Calu3 (cell line): Measurements from ENCODE around the gene CISTR. TPM values are rescaled to one million over a fixed set of nuclear protein-coding genes. Genes with fewer than 3 reads are reported as not detected.

Experiments
- BruUV-seq: library from RNA; stranded (reverse); fragments of 400-500 nt; replicated peaks from 2 replicates; lab custom pipeline; 2021; lab: Mats Ljungman, UMichigan
- CTCF ChIA-PET: fragments of 300-600 bp; sonication (Branson Sonifier 250); formaldehyde crosslinking; loops from one replicate; lab custom pipeline; 2022; ENCODE audit warnings: antibody characterized with exemption; lab: Charles Lee
- DNase-seq: peaks from one replicate; pipeline ENCODE4 v3.0.0; 2022
- H3K27ac Mint-ChIP-seq: one replicate; pipeline ENCODE4 v1.8.0; 2022; ENCODE audit warnings: mixed read lengths; ENCODE audit not compliant: unreplicated experiment
- H3K27me3 Mint-ChIP-seq: one replicate; pipeline ENCODE4 v1.8.0; 2022; ENCODE audit warnings: mixed read lengths; ENCODE audit not compliant: unreplicated experiment
- H3K36me3 Mint-ChIP-seq: one replicate; pipeline ENCODE4 v1.8.0; 2022; ENCODE audit warnings: mild to moderate bottlenecking, moderate library complexity, mixed read lengths; ENCODE audit not compliant: insufficient read depth, unreplicated experiment
- H3K4me1 Mint-ChIP-seq: one replicate; pipeline ENCODE4 v1.8.0; 2022; ENCODE audit warnings: mild to moderate bottlenecking, low read depth, mixed read lengths; ENCODE audit not compliant: unreplicated experiment
- H3K4me3 Mint-ChIP-seq: one replicate; pipeline ENCODE4 v1.8.0; 2022; ENCODE audit warnings: mild to moderate bottlenecking, low read depth, moderate library complexity, mixed read lengths; ENCODE audit not compliant: unreplicated experiment
- H3K9me3 Mint-ChIP-seq: one replicate; pipeline ENCODE4 v1.8.0; 2022; ENCODE audit warnings: low read depth, mixed read lengths; ENCODE audit not compliant: unreplicated experiment
- intact Hi-C: fragments of 100-400 bp; cut with micrococcal nuclease; formaldehyde crosslinking; loops from one replicate; pipeline ENCODE4 v1.10.0; 2022; ENCODE audit not compliant: unreplicated experiment
- total RNA-seq: library from RNA; stranded (reverse); gene quantifications from 2 replicates; pipeline ENCODE4 v1.2.3, GENCODE V29; 2022
- TF ChIP-seq, protein P1 (sequence below): fragments of 200-600 bp; IDR thresholded peaks from one replicate; pipeline ENCODE4 v1.8.0; 2022; ENCODE audit warnings: antibody characterized with exemption; ENCODE audit not compliant: unreplicated experiment

Gene CISTR
- total RNA-seq, 1 experiment from 2014 or later, result not detected

DNA sequence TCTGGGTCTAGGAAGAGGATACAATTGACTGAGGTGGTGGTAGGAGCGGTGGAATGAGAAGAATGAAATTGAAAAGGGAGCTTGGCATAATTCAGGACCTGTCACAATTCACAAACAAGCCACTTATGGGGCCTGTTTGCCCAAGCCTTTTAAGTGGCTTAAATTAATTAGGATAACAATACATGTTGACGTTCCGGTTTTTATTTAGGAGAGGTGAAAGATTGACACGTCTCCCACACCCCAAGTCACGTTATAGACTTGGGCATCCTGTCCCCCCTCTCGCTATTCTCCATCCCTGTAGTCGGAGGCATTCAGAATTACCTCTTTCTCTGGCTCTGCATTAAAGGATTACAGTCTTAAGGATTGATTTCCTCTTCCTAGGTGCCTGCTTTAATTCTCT is 23.6 kb downstream of the CISTR start:
- Mint-ChIP-seq H3K9me3 (no peaks in the 10 kb centered on the region), H3K27ac (no peak overlapping the region), H3K4me1 (peaks cover 10% of the 10 kb centered on the region), H3K4me3 (peak overlapping the region; percentile 92), H3K36me3 (peaks cover 16% of the 10 kb centered on the region), H3K27me3 (no peaks in the 10 kb centered on the region)
- TF ChIP-seq, protein P1, sequence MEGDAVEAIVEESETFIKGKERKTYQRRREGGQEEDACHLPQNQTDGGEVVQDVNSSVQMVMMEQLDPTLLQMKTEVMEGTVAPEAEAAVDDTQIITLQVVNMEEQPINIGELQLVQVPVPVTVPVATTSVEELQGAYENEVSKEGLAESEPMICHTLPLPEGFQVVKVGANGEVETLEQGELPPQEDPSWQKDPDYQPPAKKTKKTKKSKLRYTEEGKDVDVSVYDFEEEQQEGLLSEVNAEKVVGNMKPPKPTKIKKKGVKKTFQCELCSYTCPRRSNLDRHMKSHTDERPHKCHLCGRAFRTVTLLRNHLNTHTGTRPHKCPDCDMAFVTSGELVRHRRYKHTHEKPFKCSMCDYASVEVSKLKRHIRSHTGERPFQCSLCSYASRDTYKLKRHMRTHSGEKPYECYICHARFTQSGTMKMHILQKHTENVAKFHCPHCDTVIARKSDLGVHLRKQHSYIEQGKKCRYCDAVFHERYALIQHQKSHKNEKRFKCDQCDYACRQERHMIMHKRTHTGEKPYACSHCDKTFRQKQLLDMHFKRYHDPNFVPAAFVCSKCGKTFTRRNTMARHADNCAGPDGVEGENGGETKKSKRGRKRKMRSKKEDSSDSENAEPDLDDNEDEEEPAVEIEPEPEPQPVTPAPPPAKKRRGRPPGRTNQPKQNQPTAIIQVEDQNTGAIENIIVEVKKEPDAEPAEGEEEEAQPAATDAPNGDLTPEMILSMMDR, result no peak
- CTCF ChIA-PET, result interaction anchor here (0.6 to 1.6 kb wide), 4 partner anchors 15 to 283 kb away, joined by 3 to 4 read pairs (median 3); no protein-coding TSS in a partner anchor
- intact Hi-C loops, result no loop called here
- DNase-seq, result no peak
- BruUV-seq, result no TSS peak

DNA sequence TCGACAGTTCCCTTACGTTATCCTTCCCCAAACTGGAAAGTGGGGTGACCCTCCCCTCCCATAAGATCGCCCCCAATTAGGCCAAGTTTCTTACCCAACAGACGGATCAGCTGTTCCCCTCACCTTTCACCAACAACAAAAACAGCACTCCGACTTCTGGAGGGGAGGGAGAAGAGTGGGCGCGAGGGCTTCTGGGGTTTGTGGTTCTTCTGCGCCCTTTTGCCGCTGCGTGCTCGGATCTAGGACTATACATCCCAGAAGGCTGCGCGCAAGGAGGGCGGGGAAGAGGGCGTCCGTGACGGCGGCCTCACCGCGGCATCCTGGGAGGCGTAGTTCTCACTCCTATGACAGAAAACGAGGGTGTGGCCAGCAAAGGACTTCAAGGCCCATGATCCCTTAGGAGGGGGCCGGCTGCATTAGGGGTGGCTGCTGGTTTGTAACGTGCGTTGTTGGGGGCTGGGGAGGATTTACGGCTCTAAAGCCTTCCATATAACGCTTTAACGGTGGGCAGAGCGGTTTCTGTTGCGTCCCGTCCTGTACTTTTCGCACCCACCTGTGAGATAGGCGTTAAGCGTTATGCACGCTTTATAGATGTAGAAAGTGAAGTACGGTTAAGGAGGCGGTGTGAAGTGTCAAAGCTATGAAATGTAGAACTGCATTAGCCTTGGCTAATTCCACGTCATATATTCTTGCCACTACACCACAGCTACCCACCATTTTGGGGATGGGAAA is 24.3 kb downstream of the CISTR start, which contains the start of gene CALCOCO1:
TSS of gene CALCOCO1 (minus strand) at position 143 of the 732 bp plus-strand sequence. CDS start 2,210 bp downstream, outside the sequence.
- CTCF ChIA-PET, result interaction anchor here (0.6 to 1.6 kb wide), 4 partner anchors 16 to 998 kb away, joined by 3 to 4 read pairs (median 3); no protein-coding TSS in a partner anchor
- no TSS peak for BruUV-seq
- DNase-seq, result peak; percentile 97
- no peaks in the 10 kb centered on the region for H3K27me3 Mint-ChIP-seq
- H3K4me3 Mint-ChIP-seq, result peak within 1 kb of the TSS; percentile 92
- intact Hi-C loops, result no loop called here
- H3K4me1 Mint-ChIP-seq, result peaks cover 10% of the 10 kb centered on the region
- peak within 1 kb of the TSS; percentile 57 for H3K27ac Mint-ChIP-seq
- TF ChIP-seq, protein P1, result no peak
- H3K36me3 Mint-ChIP-seq, result peaks cover 16% of the 10 kb centered on the region
- H3K9me3 Mint-ChIP-seq, result no peaks in the 10 kb centered on the region

- BruUV-seq, result TSS peak; percentile 55
- intact Hi-C loops, result no loop called here
- H3K27me3 Mint-ChIP-seq, result no peaks in the 10 kb centered on the region
- H3K9me3 Mint-ChIP-seq, result no peaks in the 10 kb centered on the region
- TF ChIP-seq, protein P1, result no peak
- no peak for DNase-seq
- H3K36me3 Mint-ChIP-seq, result peaks cover 16% of the 10 kb centered on the region
- H3K27ac Mint-ChIP-seq, result peak overlapping the region; percentile 57
- CTCF ChIA-PET, result interaction anchor here (0.6 to 1.2 kb wide), 2 partner anchors 16 to 998 kb away, joined by 3 read pairs; no protein-coding TSS in a partner anchor
- peak overlapping the region; percentile 92 for H3K4me3 Mint-ChIP-seq
- H3K4me1 Mint-ChIP-seq, result peaks cover 10% of the 10 kb centered on the region
Observed at GRCh38 chr12:53726946-53727309, 24.9 kb downstream of the CISTR start.

- no peak for DNase-seq
- Mint-ChIP-seq H3K4me3 (peak overlapping the region; percentile 92), H3K4me1 (peaks cover 10% of the 10 kb centered on the region), H3K36me3 (peaks cover 16% of the 10 kb centered on the region), H3K27ac (no peak overlapping the region), H3K27me3 (no peaks in the 10 kb centered on the region), H3K9me3 (no peaks in the 10 kb centered on the region)
- intact Hi-C loops, result no loop called here
- CTCF ChIA-PET, result interaction anchor here (1.2 kb wide), 1 partner anchor 17 kb away, joined by 3 read pairs; no protein-coding TSS in a partner anchor
- TF ChIP-seq, protein P1, result no peak
- BruUV-seq, result no TSS peak
Observed at GRCh38 chr12:53726341-53726740, 25.4 kb downstream of the CISTR start.
